GM19351 (cell line): ENCODE data around the gene CDH22.

Source experiments
- ATAC-seq: cut with Tn5 transposase; IDR thresholded peaks from one replicate; pipeline ENCODE4 v1.9.1; 2021; ENCODE audit warnings: mild to moderate bottlenecking, moderate library complexity; ENCODE audit not compliant: unreplicated experiment

CDH22 gene, protein sequence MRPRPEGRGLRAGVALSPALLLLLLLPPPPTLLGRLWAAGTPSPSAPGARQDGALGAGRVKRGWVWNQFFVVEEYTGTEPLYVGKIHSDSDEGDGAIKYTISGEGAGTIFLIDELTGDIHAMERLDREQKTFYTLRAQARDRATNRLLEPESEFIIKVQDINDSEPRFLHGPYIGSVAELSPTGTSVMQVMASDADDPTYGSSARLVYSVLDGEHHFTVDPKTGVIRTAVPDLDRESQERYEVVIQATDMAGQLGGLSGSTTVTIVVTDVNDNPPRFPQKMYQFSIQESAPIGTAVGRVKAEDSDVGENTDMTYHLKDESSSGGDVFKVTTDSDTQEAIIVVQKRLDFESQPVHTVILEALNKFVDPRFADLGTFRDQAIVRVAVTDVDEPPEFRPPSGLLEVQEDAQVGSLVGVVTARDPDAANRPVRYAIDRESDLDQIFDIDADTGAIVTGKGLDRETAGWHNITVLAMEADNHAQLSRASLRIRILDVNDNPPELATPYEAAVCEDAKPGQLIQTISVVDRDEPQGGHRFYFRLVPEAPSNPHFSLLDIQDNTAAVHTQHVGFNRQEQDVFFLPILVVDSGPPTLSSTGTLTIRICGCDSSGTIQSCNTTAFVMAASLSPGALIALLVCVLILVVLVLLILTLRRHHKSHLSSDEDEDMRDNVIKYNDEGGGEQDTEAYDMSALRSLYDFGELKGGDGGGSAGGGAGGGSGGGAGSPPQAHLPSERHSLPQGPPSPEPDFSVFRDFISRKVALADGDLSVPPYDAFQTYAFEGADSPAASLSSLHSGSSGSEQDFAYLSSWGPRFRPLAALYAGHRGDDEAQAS

DNA sequence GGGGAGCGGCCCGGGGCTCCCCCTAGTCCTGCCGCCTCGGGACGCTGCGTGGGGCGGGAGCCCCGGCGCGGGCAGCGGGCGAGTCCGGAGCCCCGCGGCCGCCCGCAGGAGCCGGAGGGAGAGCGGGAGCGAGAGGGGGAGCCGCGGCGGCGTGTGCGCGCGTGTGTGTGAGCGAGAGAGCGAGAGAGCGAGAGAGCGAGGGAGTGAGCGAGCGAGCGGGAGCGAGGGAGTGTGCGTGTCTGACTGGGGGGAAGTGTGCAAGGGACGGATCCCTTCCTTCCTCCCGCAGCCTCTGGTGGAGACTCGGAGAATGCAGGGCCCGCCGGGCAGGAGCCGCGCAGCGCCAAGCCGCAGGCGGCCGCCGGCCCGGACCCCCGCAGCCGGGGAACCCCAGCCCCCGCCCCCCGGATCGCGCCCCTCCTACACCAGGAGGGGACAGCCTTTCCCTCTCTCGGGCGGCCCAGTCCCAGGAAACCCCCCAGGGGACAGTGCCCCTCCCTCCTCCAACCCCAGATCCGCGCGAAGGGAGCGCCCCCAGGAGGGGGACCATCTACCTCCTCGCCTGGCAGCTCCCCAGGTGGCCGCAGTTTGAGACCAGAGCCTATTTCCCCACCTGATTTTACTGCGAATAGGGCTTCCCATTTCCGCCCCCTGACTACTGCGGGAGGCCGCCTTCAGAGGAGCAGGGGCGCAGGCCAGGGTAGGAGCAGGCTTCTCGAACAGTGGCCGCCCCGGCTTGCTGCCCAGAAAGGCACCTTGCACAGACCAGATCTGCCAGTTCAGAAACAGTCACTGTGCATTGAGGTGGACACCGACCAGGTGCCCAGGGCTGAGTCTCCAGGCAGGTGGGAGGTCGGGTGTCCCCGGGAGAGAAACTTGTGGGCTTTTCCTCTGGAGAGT, at the start of gene CDH22:
Gene CDH22, minus strand, starts transcription at position 241 of the 900 bp plus-strand sequence. CDS start 57,204 bp downstream, outside the sequence.
- no peak for ATAC-seq

DNA sequence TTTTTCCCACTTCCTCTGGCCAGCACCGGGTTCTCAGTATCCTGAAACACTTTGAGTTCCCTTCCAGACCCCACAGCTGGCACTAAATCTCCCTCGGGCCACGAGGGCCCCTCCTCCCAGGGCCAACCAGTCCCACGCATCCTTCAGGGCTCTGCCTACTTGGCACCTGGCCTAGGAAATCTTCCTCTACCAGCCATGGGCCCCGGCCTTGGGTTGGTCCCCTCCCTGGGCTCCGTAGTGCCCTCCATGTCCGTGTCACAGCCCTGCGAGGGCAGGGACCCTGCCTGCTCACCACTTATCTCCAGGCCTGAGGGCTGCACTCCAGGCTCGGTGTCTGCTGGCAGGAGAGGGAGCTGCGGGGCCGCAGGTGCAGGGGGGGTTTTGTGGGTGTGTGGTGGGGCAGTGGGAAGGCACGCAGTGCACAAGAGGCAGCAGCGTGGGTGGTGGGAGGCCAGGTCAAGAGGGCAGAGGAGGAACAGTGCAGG, 48.8 kb upstream of the CDH22 start:
- ATAC-seq: no peak

DNA sequence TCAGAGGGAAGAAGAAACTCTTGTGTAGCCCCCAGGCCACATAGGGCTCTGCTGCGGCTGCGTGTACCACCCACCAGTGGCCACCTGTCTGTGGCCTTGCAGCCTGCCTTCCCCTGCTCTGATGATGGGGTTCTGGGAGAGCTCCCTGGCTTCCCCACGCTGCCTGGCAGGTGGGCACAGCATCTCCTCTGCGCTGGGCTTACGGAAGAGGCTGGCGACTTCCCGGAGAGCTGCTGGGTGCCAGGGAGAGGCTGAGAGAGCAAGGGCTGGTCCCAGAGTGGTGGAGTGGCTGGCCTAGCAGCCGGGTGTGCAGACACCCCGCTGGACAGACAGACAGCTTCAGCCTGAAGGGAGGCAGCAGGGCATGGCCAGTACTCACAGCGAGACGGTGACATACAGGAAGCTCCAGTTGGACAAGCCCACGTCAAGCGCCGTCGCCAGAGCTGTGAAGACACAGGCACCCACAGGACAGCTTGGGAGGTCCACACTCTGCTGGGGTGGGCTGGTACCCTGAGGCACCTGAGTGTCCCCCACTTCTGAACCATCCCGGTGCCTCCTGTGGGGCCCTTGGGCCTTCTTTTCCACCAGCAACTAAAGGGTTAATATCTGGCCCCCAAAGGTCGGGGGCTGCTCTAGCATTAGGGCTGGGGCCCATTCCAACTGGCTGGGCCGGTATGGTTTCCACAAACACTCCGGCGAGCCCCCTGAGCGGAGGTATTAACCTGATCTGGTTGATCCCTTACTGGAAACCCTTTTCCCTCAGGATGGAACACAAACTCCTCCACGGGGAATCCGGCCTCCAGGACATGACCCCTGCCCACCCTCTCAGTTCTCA, 48.1 kb upstream of the CDH22 start:
- no peak for ATAC-seq

DNA sequence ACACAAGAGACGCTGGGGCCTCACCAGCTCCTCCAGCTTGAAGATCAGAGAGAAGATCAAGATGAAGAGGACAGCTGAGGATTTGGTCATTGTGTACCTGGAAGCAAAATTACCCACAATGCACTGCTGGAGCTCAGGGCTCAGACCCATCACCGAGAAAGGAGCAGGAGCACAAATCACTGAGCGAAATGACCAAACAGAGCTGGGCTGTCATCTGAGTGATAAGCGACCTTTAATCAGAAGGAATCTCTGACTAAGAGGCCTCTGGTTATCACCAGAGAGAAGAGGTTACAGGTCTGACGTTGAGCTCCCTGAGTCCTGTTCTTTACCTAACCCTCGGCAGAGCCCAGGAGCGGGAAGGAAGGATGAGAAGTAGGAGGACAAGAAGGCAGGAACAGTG, 47.5 kb upstream of the CDH22 start:
- ATAC-seq: no peak

DNA sequence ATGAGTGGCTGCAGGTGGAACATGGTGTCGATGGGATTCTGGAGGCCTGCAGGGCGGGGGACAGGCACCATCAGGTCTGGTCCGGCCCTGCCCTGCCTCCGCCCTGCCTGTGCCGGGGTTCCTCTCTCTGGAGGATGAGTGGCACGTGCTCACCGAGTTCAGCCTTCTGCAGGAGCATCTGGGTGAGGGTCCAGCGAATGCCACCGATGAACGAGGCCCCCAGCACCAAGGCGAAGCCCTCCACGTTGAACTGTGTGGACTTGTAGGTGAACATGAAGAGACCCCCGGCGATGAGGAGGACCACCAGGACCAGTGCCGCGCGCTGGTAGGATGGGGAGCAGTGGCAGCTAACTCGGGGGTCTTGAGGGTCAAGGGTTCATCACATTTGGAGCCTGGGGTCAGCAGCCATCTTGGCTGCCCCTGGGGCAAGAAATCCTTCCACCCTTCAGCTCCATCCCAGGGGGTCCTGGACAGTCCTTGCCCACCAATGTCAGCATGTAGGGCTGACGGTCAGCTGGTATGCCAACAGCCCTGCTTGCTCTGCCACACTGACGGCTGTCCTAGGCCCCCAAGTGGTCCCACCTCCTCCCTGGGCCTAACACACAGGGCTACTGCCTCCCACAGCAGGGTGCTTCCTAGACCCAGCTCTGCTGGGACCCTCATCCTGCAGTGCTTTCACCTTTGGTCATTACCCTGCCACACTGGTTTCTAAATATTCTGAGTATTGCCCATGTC, 46.8 kb upstream of the CDH22 start:
- ATAC-seq: no peak

DNA sequence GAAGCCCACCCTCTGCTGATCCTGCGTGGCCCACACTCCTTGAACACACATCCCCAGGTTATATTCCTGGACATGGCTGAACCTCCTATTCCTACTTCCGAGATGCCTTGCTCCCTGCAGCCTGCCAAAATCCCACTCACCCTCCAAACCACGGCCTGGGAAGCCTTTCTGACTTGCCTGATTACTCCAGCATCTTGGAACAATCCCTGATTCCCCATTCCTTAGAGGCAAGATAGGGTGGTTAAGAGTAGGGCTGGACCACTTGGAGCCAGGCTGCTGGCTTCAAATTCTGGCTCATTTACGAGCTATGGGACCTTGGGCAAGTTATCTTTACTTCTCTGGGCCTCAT, 45.9 kb upstream of the CDH22 start:
- no peak for ATAC-seq

DNA sequence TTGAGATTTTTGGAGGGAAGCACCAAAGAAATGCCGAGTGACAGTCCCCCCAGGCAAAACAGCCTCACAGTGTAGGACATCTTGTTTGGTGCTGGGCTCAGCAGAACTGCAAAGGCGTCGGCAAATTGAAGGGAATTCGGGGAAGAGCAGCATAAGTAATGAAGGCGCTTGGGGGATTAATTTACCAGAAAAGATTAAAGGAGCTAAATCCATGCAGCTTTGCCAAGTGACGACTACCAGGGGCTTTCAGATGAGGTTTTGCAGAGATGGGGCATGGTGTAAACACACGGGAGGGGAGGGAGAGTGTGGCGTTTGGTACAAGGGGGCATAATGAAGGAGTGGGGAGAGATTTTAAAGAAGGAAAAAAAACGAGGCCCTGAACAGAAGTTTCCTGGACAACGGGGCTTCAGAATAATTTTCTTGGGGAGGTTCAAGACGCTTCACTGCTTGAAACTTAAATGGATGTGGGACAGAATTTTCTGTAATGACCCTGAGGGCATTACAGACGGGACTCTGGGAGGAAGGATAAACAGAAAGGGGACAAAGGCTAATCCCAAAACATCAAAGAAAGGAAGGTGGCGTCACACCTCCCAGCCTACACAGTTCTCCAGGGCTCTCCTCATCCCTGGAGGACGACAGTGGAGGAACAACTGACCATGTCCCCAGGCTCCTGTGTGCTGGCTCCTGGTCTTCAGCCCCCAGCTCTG, 45.4 kb upstream of the CDH22 start:
- no peak for ATAC-seq

DNA sequence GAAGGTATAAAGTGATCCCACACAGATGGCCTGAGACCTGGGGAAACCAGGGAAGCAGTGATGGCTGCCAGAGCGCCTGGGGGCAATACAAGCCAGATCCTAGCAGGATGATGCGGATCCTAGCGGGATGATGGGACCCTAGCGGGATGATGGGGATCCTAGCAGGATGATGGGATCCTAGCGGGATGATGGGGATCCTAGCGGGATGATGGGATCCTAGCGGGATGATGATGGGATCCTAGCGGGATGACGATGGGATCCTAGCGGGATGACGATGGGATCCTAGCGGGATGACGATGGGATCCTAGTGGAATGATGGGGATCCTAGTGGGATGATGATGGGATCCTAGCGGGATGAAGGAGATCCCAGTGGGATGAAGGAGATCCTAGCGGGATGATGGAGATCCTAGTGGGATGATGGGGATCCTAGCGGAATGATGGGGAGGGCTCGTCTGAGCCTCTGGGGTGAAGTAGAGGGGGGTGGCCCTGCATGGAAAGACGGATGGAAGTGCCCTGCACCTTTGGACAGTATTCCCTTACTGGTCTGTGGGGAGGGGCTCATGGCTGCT, 44.2 kb upstream of the CDH22 start:
- ATAC-seq: no peak

DNA sequence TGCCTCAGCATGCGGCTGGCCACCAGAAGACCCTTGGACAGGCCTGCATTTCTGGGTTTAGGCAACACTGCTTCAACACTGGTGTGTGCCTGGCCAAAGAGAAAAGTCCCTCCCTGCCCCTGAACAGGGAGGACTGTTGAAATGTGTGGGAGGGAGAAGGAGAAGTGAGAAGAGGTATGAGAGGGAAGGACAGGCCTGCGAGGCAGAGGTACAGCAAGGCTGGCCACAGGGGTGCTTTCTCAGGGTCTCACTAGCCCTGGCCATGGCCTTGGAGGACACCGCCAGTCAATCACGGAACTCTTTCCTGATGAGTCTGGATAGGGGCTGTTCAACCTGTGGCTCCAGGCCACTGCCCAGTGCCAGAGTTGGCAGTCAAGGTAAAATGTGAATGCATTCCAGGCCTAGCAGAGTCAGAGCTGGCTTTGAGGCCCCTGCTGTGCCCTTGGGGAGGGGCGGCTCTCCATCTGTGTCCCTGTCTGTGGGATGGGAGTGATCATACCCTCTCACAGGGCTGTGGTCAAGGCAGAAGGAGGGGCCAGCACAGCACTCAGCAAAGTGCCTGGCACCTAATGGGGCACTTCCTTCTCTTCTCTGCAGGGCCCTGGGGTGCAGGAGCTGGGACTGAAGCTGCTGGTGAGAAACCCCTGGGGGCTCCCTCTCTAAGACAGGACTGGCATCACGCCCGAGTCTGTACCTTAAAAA, 43.2 kb upstream of the CDH22 start:
- peak; percentile 38 for ATAC-seq

DNA sequence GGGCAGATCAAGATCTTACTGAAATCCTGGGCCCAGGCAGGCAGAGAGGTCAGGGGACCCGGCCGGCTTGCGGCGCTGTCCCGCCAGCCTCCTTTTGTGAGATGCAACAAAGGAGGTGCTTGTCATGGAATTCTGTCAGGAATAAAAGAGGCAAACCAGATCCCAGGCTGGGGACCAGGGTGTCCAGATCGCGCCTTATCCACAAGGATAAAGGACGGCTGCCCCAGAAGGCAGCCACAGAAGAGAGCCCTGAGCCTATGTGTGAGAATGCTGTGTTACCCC, 42.6 kb upstream of the CDH22 start:
- no peak for ATAC-seq

DNA sequence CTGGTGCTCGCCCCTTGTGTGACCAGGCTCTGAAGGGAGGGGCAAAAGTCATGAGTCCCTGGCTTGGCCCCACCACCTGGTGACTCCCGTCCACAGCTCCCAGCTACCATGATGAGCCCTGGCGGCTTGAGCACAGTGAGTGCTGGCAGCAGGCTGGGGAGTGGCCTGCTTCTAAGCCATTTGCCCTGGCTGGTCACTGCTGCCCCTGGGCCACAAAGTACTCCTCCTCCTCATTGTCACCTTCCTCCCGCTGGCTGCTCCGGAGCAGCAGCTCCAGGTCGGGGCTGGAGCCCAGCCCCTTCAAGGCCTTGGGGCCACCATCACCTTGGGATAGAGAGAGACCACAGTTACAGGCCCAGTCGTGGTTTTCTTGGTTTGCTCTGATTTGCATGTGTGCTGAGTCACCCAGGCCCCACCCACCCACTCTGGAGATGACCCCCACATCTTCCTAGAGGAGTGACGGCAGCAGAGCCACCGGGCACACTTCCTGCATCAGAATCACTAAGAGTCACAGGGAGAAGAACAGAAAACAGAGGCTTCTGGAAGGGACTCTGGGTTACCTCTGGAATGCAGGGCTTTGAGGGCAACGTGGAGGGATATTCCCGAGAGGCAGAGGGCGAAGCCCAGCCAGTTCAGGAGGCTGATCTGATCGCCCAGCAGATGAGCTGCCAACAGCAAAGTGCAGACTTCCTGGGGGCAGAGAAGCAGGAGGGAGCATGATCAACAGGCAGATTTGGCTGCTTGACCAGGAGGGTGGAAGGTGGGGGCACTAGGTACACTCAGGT, 42.1 kb upstream of the CDH22 start:
- peak; percentile 62 for ATAC-seq

DNA sequence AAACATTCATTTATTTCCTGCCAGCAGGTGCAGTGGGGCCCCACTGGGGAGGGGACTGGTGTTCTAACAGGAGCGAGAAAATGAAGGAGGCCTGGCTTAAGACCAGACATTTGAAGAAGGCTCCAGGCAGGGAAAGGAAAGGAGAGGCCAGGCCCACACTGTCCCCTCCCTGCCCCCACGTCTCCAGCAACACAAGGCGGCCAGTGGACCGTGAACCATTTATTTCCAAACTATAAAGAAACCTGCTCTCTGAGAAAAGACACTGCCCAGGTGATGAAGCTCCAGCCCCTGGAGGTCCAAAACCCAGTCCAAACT, 41.4 kb upstream of the CDH22 start:
- no peak for ATAC-seq

DNA sequence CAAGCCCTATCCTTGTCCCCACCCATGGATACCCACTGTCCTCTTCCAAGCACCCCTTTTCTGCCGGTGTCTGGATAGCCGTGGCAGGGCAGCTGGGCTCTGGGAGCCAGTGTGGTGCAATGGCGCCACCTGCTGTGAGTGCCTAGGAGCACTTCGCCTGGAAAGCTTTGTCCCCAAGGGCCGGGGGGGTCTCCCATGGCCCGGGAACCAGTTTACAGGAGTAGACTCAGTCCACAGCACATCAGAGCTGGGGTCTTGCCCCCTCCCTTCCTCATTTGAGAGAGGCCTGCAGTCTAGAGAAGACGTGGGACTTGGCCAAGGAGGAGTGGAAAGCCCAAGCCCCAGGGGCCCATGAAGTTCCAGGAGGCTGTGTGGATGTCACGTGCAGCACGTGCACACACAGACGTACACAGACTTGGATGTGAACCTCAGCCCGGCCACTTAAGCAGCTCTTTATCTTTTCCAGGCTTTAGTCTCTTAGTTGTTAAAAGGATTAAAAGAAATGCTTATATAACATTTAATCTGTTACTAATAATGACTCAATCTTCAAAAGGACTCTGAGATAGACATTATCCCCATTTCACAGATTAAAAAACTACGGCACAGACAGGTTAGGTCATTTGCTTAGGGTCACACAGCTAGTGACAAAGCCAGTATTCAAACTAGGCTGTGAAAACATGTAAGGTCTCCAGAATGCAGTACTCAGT, 40.9 kb upstream of the CDH22 start:
- no peak for ATAC-seq

DNA sequence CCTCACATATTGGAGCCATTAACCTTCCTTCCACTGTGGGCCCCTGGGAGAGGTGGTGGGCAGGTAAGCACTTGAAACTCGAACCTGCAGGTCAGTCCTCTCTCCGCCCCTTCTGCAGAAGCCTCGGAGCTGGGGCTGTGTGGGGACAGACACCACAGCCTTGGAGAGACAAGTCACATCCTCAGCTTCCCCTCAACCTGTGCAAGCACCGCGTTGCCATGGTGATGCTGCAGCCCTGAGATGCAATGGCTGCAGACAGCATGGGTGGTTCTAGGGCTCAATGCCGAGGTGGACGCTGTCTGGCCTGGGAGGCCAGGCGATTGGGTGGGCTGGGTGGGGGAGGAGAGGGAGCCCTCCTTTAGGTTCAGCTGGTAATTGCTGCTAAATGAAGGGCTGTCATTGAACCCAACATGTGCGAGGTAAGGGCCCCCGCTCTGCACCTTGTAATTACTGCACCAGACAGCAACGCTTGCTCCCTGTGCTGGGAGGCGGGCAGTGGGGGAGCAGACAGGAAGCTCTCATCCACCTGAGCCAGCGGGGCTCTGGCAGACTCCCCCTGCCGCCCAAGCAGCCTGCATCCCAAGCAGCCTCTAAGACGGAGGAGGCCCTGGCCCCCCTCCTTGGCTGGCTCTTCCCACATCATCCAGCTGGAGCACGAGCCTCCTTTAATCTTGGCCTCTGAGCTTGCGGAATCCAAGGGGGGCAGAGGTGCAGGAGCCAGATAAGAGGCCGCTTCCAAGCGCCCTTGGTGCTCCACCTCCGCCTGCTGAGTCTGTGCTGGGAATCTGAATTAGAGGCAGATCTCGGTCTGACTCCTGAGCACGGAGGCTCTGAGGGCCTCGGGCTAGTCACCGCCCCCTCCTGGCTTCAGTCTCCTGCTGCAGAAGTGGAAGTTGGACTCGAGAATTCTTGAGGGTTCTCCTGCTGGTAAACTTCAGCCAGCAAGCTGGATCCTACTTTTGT, 39.8 kb upstream of the CDH22 start:
- no peak for ATAC-seq

DNA sequence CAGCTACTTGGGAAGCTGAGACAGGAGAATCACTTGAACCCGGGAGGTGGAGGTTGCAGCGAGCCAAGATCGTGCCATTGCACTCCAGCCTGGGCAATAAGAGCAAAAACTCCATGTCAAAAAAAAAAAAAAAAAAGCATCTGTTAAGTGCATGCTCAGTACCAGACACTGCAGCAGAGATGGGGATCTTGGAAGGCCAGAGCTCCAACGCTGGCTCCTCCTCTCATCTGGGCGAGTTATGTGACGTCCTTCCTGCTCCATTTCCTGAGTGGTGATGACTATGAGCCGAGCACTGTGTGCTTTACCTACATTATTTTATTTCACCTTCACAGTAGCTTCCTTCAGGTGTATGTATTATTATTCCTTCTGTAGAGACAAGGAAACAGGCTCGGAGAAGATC, 38.5 kb upstream of the CDH22 start:
- no peak for ATAC-seq
